Measurements from ENCODE around the gene TUT1. TPM values are rescaled to one million over a fixed set of nuclear protein-coding genes. Genes with fewer than 3 reads are reported as not detected.

TUT1 gene
- total RNA-seq, 6 donors from 2014 or later = 5.3 to 25.4 (median 11.7) TPM

DNA sequence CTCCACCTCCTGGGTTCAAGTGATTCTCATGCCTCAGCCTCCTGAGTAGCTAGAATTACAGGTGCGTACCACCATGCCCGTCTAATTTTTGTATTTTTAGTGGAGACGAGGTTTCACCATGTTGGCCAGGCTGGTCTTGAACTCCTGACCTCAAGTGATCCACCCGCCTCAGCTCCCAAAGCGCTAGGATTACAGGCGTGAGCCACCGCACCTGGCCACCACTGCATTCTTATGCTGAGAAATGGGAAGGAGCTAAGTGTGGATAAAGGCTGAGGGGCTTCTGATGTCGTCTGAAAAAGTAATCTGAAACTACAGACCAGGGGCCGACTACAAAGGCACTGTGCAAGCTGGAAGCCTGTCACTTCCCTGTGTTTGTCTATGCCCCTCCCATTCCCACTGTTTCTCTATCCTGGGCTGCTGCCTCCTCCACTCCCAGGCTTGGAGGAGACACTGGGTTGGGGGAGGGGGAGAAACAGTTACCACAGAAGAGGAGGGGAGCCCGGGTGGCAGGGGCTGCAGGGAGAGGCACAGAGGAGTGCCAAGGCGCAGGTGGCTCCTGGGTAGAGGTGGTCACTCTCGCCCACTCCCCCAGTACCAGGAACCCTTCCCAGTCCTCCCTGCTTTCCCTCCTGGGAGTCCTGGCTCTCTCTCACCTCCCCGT is 13.3 kb upstream of the TUT1 start:
- DNase-seq (no peak), ATAC-seq (ENCODE audit: low FRiP score in 2 of 2) (no peak)
- Histone ChIP-seq H3K4me3 (no peak overlapping the region), H3K4me1 (peaks cover 21 to 33% (median 26%) of the 10 kb centered on the region in 4 donors), H3K36me3 (peaks cover 12 to 62% (median 31%) of the 10 kb centered on the region in 4 donors), H3K27me3 (no peaks in the 10 kb centered on the region), H3K27ac (no peak overlapping the region), H3K9me3 (no peaks in the 10 kb centered on the region)
- whole genome bisulfite sequencing, 2 donors = 84 to 90% methylated on average over 11 to 13 of the region's 13 CpGs
- no peak for TF ChIP-seq POLR2AphosphoS5 (IDR thresholded peaks at IDR 0.05)
- TF ChIP-seq, protein P1, sequence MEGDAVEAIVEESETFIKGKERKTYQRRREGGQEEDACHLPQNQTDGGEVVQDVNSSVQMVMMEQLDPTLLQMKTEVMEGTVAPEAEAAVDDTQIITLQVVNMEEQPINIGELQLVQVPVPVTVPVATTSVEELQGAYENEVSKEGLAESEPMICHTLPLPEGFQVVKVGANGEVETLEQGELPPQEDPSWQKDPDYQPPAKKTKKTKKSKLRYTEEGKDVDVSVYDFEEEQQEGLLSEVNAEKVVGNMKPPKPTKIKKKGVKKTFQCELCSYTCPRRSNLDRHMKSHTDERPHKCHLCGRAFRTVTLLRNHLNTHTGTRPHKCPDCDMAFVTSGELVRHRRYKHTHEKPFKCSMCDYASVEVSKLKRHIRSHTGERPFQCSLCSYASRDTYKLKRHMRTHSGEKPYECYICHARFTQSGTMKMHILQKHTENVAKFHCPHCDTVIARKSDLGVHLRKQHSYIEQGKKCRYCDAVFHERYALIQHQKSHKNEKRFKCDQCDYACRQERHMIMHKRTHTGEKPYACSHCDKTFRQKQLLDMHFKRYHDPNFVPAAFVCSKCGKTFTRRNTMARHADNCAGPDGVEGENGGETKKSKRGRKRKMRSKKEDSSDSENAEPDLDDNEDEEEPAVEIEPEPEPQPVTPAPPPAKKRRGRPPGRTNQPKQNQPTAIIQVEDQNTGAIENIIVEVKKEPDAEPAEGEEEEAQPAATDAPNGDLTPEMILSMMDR (IDR thresholded peaks at IDR 0.05) = no peak

DNA sequence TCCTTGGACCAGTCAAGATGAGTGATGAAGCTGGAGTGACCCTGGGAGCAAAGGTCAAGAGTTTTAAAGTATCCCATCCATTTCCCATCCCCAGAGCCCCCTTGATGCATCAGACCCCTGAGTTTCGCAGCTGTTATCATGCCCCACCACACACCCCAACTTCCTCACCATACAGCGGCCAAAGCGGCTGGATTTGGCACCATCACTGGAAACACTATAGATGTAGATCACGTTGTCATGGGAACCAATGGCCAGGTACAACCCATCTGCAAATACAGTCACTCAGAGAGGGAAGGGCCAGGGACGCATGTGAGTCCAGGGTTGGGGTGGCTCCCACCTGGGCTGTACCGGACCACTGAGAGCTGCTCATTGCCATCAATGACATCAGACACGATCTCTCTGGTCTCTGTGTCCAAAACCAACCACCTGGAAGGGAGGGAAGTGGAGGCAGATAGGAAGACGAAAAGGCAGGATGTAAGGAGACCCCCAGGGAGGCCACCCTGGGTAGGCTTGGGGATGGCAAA is 12.5 kb upstream of the TUT1 start:
- H3K9me3 ChIP-seq = no peaks in the 10 kb centered on the region
- TF ChIP-seq, protein P1 (IDR thresholded peaks at IDR 0.05) = no peak
- TF ChIP-seq EP300 (IDR thresholded peaks at IDR 0.05) (no peak), POLR2A (IDR thresholded peaks at IDR 0.05) (no peak), POLR2AphosphoS5 (IDR thresholded peaks at IDR 0.05) (no peak)
- 89 to 99% methylated on average over 8 of the region's 8 CpGs for WGBS, 2 donors
- no peaks in the 10 kb centered on the region for H3K27me3 ChIP-seq
- ATAC-seq (ENCODE audit: low FRiP score in 2 of 2) = no peak
- H3K4me1 ChIP-seq = peaks cover 27 to 40% (median 33%) of the 10 kb centered on the region in 4 donors
- H3K4me3 ChIP-seq = no peak overlapping the region
- peaks cover 12 to 55% (median 30%) of the 10 kb centered on the region in 4 donors for H3K36me3 ChIP-seq
- DNase-seq = no peak
- no peak overlapping the region for H3K27ac ChIP-seq

DNA sequence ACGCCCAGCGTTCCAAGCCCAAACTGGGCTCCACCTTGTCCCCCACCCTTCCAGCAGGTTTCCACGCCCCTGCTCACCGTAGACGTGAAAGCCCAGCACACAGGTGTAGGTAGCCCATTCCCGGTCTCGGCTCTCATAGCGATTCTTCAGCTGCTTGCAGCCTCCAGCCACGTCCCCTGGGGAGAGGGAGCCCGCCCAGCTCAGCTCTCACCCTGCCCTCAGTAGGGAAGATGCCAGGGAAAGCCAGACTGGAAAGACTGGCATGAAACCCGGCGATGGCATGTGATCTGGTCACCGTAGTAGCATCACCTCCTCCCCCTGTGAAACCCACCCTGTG is 11.7 kb upstream of the TUT1 start:
- peak overlapping the region; percentile 91 to 100 (median 97) for H3K27ac ChIP-seq
- peak overlapping the region in 3 of 4 donors; percentile 76 to 91 (median 85) for H3K4me3 ChIP-seq
- WGBS, 2 donors = 83% methylated on average over 4 to 13 of the region's 13 CpGs
- peaks cover 32 to 43% (median 37%) of the 10 kb centered on the region in 4 donors for H3K4me1 ChIP-seq
- H3K9me3 ChIP-seq = no peaks in the 10 kb centered on the region
- peaks cover 12 to 53% (median 31%) of the 10 kb centered on the region in 4 donors for H3K36me3 ChIP-seq
- no peak for DNase-seq
- TF ChIP-seq POLR2A (IDR thresholded peaks at IDR 0.05) (no peak), POLR2AphosphoS5 (IDR thresholded peaks at IDR 0.05) (no peak)
- ATAC-seq (ENCODE audit: low FRiP score in 2 of 2) = no peak
- H3K27me3 ChIP-seq = no peaks in the 10 kb centered on the region

DNA sequence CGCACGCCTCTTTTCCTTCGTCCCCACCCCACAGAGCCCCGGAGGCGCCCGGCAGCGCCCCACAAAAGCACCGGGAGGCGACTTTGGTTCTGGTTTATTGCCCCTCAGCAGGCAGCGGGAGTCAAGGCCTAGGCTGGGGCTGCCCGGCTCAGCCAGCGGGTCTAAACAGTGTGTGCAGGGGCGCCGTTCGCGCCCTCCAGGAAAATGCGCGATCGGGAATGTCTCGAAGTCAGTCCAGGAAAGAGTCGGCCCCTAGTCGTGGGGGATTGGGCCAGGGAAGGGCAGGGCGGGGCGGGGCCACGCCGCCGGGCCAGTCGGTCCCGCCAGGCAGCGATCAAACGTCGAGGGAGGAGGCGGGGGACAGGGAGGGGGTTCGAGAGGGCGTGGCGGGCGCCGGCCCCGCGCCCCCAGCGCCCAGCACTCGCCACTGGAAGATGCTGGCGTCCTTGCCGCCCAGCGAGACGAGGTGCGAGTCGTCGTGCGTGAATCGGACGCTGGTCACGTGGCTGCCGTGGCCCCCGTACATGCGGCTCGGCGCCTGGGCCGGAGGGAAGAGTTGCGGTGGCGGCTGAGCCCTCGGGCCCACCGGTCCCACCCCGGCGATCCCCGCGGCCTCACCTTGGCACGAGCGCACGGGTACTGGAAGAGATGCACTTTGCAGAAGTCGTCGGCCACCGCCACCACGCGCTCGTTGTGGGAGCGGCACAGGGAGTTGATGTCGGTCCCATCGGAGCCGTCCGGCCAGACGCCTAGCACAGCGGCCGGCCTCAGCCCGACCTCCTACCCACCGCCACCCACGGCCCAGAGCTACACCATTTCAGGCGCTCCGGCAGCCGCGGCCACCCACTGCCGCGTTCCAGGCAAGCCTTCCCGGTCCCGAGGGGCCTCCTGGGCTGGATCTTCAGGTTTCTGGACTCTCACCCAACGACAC is 11.1 kb upstream of the TUT1 start:
- Histone ChIP-seq H3K27ac (peak overlapping the region; percentile 91 to 100 (median 97)), H3K4me3 (peak overlapping the region; percentile 59 to 91 (median 80)), H3K27me3 (no peaks in the 10 kb centered on the region), H3K4me1 (peaks cover 32 to 44% (median 36%) of the 10 kb centered on the region in 4 donors), H3K36me3 (peaks cover 19 to 53% (median 34%) of the 10 kb centered on the region in 4 donors), H3K9me3 (no peaks in the 10 kb centered on the region)
- whole genome bisulfite sequencing, 2 donors = 25 to 41% methylated on average over 14 to 82 of the region's 96 CpGs
- ATAC-seq (ENCODE audit: low FRiP score in 2 of 2) (peak; percentile 76), DNase-seq (peak; percentile 82 to 91)
- TF ChIP-seq EP300 (IDR thresholded peaks at IDR 0.05) (no peak), POLR2AphosphoS5 (IDR thresholded peaks at IDR 0.05) (peak; percentile 33 to 54), POLR2A (IDR thresholded peaks at IDR 0.05) (peak in 2 of 4 donors; percentile 16 to 19)
- TF ChIP-seq, protein P1 (IDR thresholded peaks at IDR 0.05) = peak in 3 of 6 experiments; percentile 22 to 45 (median 36)

Measured in upper lobe of left lung (tissue), 6 donors.